GM19324 (cell line): ENCODE measurements around the gene PHF19.

Experiments
- ATAC-seq: cut with Tn5 transposase; IDR thresholded peaks from one replicate; pipeline ENCODE4 v1.9.1; 2021; ENCODE audit warnings: mild to moderate bottlenecking, moderate library complexity; ENCODE audit not compliant: unreplicated experiment, low FRiP score

PHF19 gene

GRCh38 chr9:120856700-120857099 lies 20.3 kb downstream of the PHF19 start:
- no peak for ATAC-seq

- ATAC-seq, result no peak
Measured at GRCh38 chr9:120855827-120856670, 20.9 kb downstream of the PHF19 start.

- no peak for ATAC-seq
Measured at GRCh38 chr9:120854596-120855327, 22.2 kb downstream of the PHF19 start.

- ATAC-seq, result no peak
Measured at GRCh38 chr9:120853198-120853597, 23.8 kb downstream of the PHF19 start.

- no peak for ATAC-seq
Measured at GRCh38 chr9:120852240-120853010, 24.6 kb downstream of the PHF19 start.

GRCh38 chr9:120851449-120851848 lies 25.5 kb downstream of the PHF19 start:
- no peak for ATAC-seq

GRCh38 chr9:120850315-120850714 lies 26.7 kb downstream of the PHF19 start:
- no peak for ATAC-seq

GRCh38 chr9:120846906-120847305 lies 30.1 kb downstream of the PHF19 start:
- no peak for ATAC-seq

- ATAC-seq, result no peak
Measured at GRCh38 chr9:120846251-120846889, 30.6 kb downstream of the PHF19 start.

- no peak for ATAC-seq
Measured at GRCh38 chr9:120845255-120845654, 31.7 kb downstream of the PHF19 start.

- ATAC-seq, result peak; percentile 98
Measured at GRCh38 chr9:120842685-120843485, 34.1 kb downstream of the PHF19 start, which contains the start of gene PSMD5. Gene PSMD5 (minus strand): TSS chr9:120842922. CDS start chr9:120842909, 13 bp downstream.

GRCh38 chr9:120841930-120842684 lies 34.9 kb downstream of the PHF19 start:
- no peak for ATAC-seq

- no peak for ATAC-seq
Measured at GRCh38 chr9:120839146-120839545, 37.8 kb downstream of the PHF19 start.

- ATAC-seq, result no peak
Measured at GRCh38 chr9:120837921-120838320, 39.1 kb downstream of the PHF19 start.

GRCh38 chr9:120833325-120833724 lies 43.7 kb downstream of the PHF19 start:
- ATAC-seq, result no peak

- ATAC-seq, result no peak
Measured at GRCh38 chr9:120832807-120833206, 44.2 kb downstream of the PHF19 start.

- no peak for ATAC-seq
Measured at GRCh38 chr9:120830865-120831264, 46.1 kb downstream of the PHF19 start.

- ATAC-seq, result no peak
Measured at GRCh38 chr9:120830151-120830550, 46.8 kb downstream of the PHF19 start.

GRCh38 chr9:120829650-120830049 lies 47.3 kb downstream of the PHF19 start:
- no peak for ATAC-seq
